ENCODE measurements around the gene CFD. TPM values are rescaled to one million over a fixed set of nuclear protein-coding genes. Genes with fewer than 3 reads are reported as not detected.

The CFD gene
- polyA plus RNA-seq, 1 of the 3 experiments (the other 2 are of a cell fraction), result 2.5 TPM

- H3K27ac ChIP-seq (ENCODE audit: low read depth in 2 of 2, low read length in 1 of 2), result peak overlapping the region in 1 of 2 experiments; percentile 76; a peak in 2 of 4 replicates
- H3K79me2 ChIP-seq (ENCODE audit: insufficient read depth), result no peaks in the 10 kb centered on the region
- no peak overlapping the region for H3K4me3 ChIP-seq (ENCODE audit: low read depth in 2 of 2, low read length in 1 of 2)
- POLR2A ChIA-PET, result interaction anchor here (0.7 kb wide), 1 partner anchor 7 kb away, joined by 3 read pairs; no protein-coding TSS in a partner anchor
- H3K27me3 ChIP-seq (ENCODE audit: insufficient read depth), result no peaks in the 10 kb centered on the region
- no peak overlapping the region for H3K4me2 ChIP-seq
- H4K20me1 ChIP-seq (ENCODE audit: insufficient read depth), result no peaks in the 10 kb centered on the region
- H3K36me3 ChIP-seq (replicated peaks in 1 of 2; ENCODE audit: control insufficient read depth in 1 of 2, insufficient read depth in 2 of 2, low read length in 1 of 2), result peaks cover 3 to 46% of the 10 kb centered on the region in 2 experiments
- H2AFZ ChIP-seq (ENCODE audit: low read depth), result no peak overlapping the region
- TF ChIP-seq MAX (IDR thresholded peaks at IDR 0.05; ENCODE audit: low read depth), result no peak
- no peak for TF ChIP-seq TCF12 (IDR thresholded peaks at IDR 0.05)
- TF ChIP-seq JUND (IDR thresholded peaks at IDR 0.05), result no peak
- no peak for TF ChIP-seq RCOR1 (IDR thresholded peaks at IDR 0.05; ENCODE audit: low read length)
- no peak for TF ChIP-seq FOSL2 (IDR thresholded peaks at IDR 0.05; ENCODE audit: borderline replicate concordance, low read depth)
- TF ChIP-seq ZBTB33 (IDR thresholded peaks at IDR 0.05; ENCODE audit: borderline replicate concordance, low read depth), result no peak
- TF ChIP-seq YY1 (IDR thresholded peaks at IDR 0.05; ENCODE audit: low read depth), result no peak
- no peak for TF ChIP-seq CTCF (IDR thresholded peaks at IDR 0.05)
- TF ChIP-seq GABPA (IDR thresholded peaks at IDR 0.05; ENCODE audit: low read depth), result no peak
- no peak for TF ChIP-seq SIN3A (IDR thresholded peaks at IDR 0.05; ENCODE audit: borderline replicate concordance, low read depth, low read length)
- TF ChIP-seq TEAD4 (IDR thresholded peaks at IDR 0.05; ENCODE audit: borderline replicate concordance, insufficient read depth), result no peak
- TF ChIP-seq NRF1 (IDR thresholded peaks at IDR 0.05; ENCODE audit: low read depth, low read length), result no peak
- TF ChIP-seq RAD21 (IDR thresholded peaks at IDR 0.05; ENCODE audit: low read length), result no peak
- TF ChIP-seq MEF2A (IDR thresholded peaks at IDR 0.05; ENCODE audit: borderline replicate concordance, low read depth), result no peak
- no peak for TF ChIP-seq USF2 (IDR thresholded peaks at IDR 0.05; ENCODE audit: borderline replicate concordance, low read depth, low read length)
- TF ChIP-seq TAF1 (IDR thresholded peaks at IDR 0.05; ENCODE audit: borderline replicate concordance, low read depth, low read length), result no peak
- TF ChIP-seq IRF3 (IDR thresholded peaks at IDR 0.05; ENCODE audit: low read depth, low read length), result no peak
- no peak for TF ChIP-seq EZH2phosphoT487 (IDR thresholded peaks at IDR 0.05; ENCODE audit: borderline replicate concordance, low read depth)
- H3K9me2 ChIP-seq, result no peaks in the 10 kb centered on the region
- H3K9me3 ChIP-seq, result no peaks in the 10 kb centered on the region
- peak; percentile 75 for DNase-seq
- WGBS (ENCODE audit: low lambda C conversion rate), result 78% methylated on average over 29 of the region's 33 CpGs
- peaks cover 22% of the 10 kb centered on the region for H3F3A ChIP-seq (replicated peaks; ENCODE audit: insufficient read depth)
- peaks cover 4 to 16% of the 10 kb centered on the region in 2 experiments; a peak in 2 of 4 replicates for H3K4me1 ChIP-seq (ENCODE audit: control insufficient read depth in 1 of 2, insufficient read depth in 2 of 2, low read depth in 1 of 2, low read length in 1 of 2)
- no peak overlapping the region for H3K9ac ChIP-seq
- CTCF ChIA-PET, result interaction anchor here (0.9 to 1.3 kb wide), 4 partner anchors 15 to 111 kb away, joined by 3 to 5 read pairs (median 3); no protein-coding TSS in a partner anchor
Observed at GRCh38 chr19:871446-872265, 12.2 kb downstream of the CFD start.

All from SK-N-SH (cell line).